DOHH2 (cell line): ENCODE results near the gene OXSR1.

ENCODE experiments used
- CTCF ChIP-seq: fragments of 200-600 bp; sonication (generic); IDR thresholded peaks from one replicate; pipeline ENCODE4 v1.5.1; 2014; ENCODE audit warnings: antibody characterized with exemption, mild to moderate bottlenecking, low read depth, low read length; ENCODE audit not compliant: poor library complexity, severe bottlenecking
- EZH2phosphoT487 ChIP-seq: fragments of 200-600 bp; sonication (generic); IDR thresholded peaks from 2 replicates; pipeline ENCODE4 v1.6.1; 2017; ENCODE audit warnings: borderline replicate concordance, mild to moderate bottlenecking, antibody characterized with exemption, low read length, moderate library complexity, mixed read lengths

- TF ChIP-seq CTCF (no peak), EZH2phosphoT487 (no peak)
Observed at GRCh38 chr3:38251197-38251596, 85.9 kb downstream of the OXSR1 start.
